HG02571 (cell line): Measurements from ENCODE around the gene NBEAL2.
A peak's percentile ranks its signal among the peaks of the same experiment; 100 is the strongest.

Experiments
- ATAC-seq: cut with Tn5 transposase; IDR thresholded peaks from one replicate; pipeline ENCODE4 v1.9.1; 2021; ENCODE audit warnings: mild to moderate bottlenecking, moderate library complexity; ENCODE audit not compliant: unreplicated experiment

NBEAL2 gene

GRCh38 chr3:46978985-46979944, at the start of gene NBEAL2:
Gene NBEAL2 (plus strand): TSS chr3:46979666. CDS start chr3:46979862, 196 bp downstream.
- ATAC-seq = peak; percentile 61

GRCh38 chr3:46930166-46930944, 49.1 kb upstream of the NBEAL2 start:
- no peak for ATAC-seq

GRCh38 chr3:46930945-46931403, 48.5 kb upstream of the NBEAL2 start:
- ATAC-seq = no peak

GRCh38 chr3:46931631-46932331, 47.7 kb upstream of the NBEAL2 start:
- no peak for ATAC-seq

- ATAC-seq = no peak
Observed at GRCh38 chr3:46932455-46933225, 46.8 kb upstream of the NBEAL2 start.

GRCh38 chr3:46933261-46933660, 46.2 kb upstream of the NBEAL2 start:
- no peak for ATAC-seq

GRCh38 chr3:46934072-46934471, 45.4 kb upstream of the NBEAL2 start:
- no peak for ATAC-seq

- no peak for ATAC-seq
Observed at GRCh38 chr3:46934498-46935167, 44.8 kb upstream of the NBEAL2 start.

GRCh38 chr3:46935168-46935858, 44.2 kb upstream of the NBEAL2 start:
- ATAC-seq = no peak

GRCh38 chr3:46935989-46936558, 43.4 kb upstream of the NBEAL2 start:
- ATAC-seq = no peak

- no peak for ATAC-seq
Observed at GRCh38 chr3:46936733-46937250, 42.7 kb upstream of the NBEAL2 start.

GRCh38 chr3:46938118-46938517, 41.3 kb upstream of the NBEAL2 start:
- no peak for ATAC-seq

- no peak for ATAC-seq
Observed at GRCh38 chr3:46939578-46940445, 39.7 kb upstream of the NBEAL2 start.

GRCh38 chr3:46942076-46942475, 37.4 kb upstream of the NBEAL2 start:
- no peak for ATAC-seq

- no peak for ATAC-seq
Observed at GRCh38 chr3:46942481-46943236, 36.8 kb upstream of the NBEAL2 start.

- ATAC-seq = no peak
Observed at GRCh38 chr3:46943237-46944187, 36.0 kb upstream of the NBEAL2 start.
